OCI-LY1 (cell line): ENCODE data around the gene TMEM106C.

Experiments used
- EZH2 ChIP-seq: fragments of 200-600 bp; sonication (generic), shearing (Covaris generic); IDR thresholded peaks from 2 replicates; pipeline ENCODE4 v1.8.0; 2017; ENCODE audit warnings: borderline replicate concordance, mixed run types, mild to moderate bottlenecking, antibody characterized with exemption, low read length, moderate library complexity, mixed read lengths
- TF ChIP-seq, protein P1 (sequence below): fragments of 200-600 bp; sonication (generic), shearing (Covaris generic); IDR thresholded peaks from 2 replicates; pipeline ENCODE4 v1.5.1; 2017; ENCODE audit warnings: mild to moderate bottlenecking, antibody characterized with exemption, low read length, moderate library complexity, mixed read lengths

DNA sequence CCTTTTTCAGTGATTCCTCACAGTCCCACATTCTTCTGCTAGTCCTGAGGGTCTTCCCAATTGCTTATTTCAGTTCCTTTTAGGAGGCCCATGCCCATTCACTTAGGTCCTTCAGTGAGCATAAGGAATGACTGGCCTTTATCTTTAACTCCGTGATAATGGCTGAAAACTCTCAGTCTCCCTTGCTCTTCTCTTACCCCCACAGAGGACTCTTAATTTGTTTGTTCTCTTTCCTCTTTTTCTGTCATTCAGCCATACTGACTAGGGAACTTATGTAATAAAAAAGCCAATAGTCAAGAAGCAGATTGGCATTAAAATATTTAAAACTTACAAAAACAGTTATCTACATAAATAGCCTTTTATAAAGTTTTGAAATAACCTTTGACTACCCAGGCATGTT lies 41.5 kb upstream of the TMEM106C start:
- TF ChIP-seq, protein P1, sequence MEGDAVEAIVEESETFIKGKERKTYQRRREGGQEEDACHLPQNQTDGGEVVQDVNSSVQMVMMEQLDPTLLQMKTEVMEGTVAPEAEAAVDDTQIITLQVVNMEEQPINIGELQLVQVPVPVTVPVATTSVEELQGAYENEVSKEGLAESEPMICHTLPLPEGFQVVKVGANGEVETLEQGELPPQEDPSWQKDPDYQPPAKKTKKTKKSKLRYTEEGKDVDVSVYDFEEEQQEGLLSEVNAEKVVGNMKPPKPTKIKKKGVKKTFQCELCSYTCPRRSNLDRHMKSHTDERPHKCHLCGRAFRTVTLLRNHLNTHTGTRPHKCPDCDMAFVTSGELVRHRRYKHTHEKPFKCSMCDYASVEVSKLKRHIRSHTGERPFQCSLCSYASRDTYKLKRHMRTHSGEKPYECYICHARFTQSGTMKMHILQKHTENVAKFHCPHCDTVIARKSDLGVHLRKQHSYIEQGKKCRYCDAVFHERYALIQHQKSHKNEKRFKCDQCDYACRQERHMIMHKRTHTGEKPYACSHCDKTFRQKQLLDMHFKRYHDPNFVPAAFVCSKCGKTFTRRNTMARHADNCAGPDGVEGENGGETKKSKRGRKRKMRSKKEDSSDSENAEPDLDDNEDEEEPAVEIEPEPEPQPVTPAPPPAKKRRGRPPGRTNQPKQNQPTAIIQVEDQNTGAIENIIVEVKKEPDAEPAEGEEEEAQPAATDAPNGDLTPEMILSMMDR, result no peak
- no peak for TF ChIP-seq EZH2
